B cell (primary cell): ENCODE measurements around the gene TSSK6. TPM values are rescaled to one million over a fixed set of nuclear protein-coding genes. Genes with fewer than 3 reads are reported as not detected.

Source experiments
- ATAC-seq: fragments of 200-7000 bp; cut with Tn5 transposase; one replicate; pipeline ENCODE4 v1.10.0; 2021; ENCODE audit warnings: low read depth, mild to moderate bottlenecking, moderate number of reproducible peaks, moderate library complexity
- CTCF ChIA-PET: fragments of 350-600 bp; sonication (Branson Sonifier 250); formaldehyde crosslinking; loops from one replicate; lab custom pipeline; 2021; ENCODE audit warnings: antibody characterized with exemption, inconsistent platforms; lab: Charles Lee
- POLR2A ChIA-PET: fragments of 350-600 bp; sonication (Branson Sonifier 250); formaldehyde crosslinking; loops from one replicate; lab custom pipeline; 2021; ENCODE audit warnings: antibody characterized with exemption; lab: Charles Lee
- DNase-seq: peaks from one replicate; pipeline ENCODE4 v3.0.0; 2013
- H2AFZ ChIP-seq: 2 replicates; pipeline ENCODE4 v1.6.1; 2012; ENCODE audit warnings: mild to moderate bottlenecking, low read depth, low read length; ENCODE audit not compliant: insufficient read depth, poor library complexity, severe bottlenecking
- H3K27ac ChIP-seq, 2 donors: 1 replicate in 1 of 2; 2 replicates in 1 of 2; pipeline ENCODE4 v1.5.1; 2012 to 2013; ENCODE audit warnings: low read length in 2 of 2, mild to moderate bottlenecking in 2 of 2, moderate library complexity in 1 of 2
- H3K27me3 ChIP-seq, 4 experiments: fragments of 200-600 bp in 1 of 4; sonication (generic) in 1 of 4; replicated peaks in 1 of 4; 1 replicate in 2 of 4; 2 replicates in 2 of 4; pipeline versions ENCODE4 v1.6.1 to v1.7.0; 2013 to 2016; ENCODE audit warnings: low read length in 3 of 4, mild to moderate bottlenecking in 2 of 4, mixed read lengths in 1 of 4, moderate library complexity in 1 of 4; ENCODE audit not compliant: insufficient read depth in 4 of 4, control insufficient read depth in 3 of 4; ENCODE audit errors: control extremely low read depth in 1 of 4
- H3K36me3 ChIP-seq, 2 experiments: replicated peaks in 1 of 2; 1 replicate in 1 of 2; 2 replicates in 1 of 2; pipeline versions ENCODE4 v1.6.1 to v1.7.1; 2013; ENCODE audit warnings: low read length in 1 of 2; ENCODE audit not compliant: insufficient read depth in 2 of 2, control insufficient read depth in 1 of 2; ENCODE audit errors: control extremely low read depth in 1 of 2, extremely low read depth in 1 of 2
- H3K4me1 ChIP-seq, 2 donors: fragments of 200-600 bp in 1 of 2; sonication (generic) in 1 of 2; 1 replicate in 1 of 2; 2 replicates in 1 of 2; pipeline versions ENCODE4 v1.5.1 to v1.6.1; 2013 to 2017; ENCODE audit warnings: low read length in 2 of 2; ENCODE audit not compliant: control insufficient read depth in 2 of 2, insufficient read depth in 2 of 2
- H3K4me2 ChIP-seq: replicated peaks from 2 replicates; pipeline ENCODE3; 2012; ENCODE audit warnings: mild to moderate bottlenecking, low read depth, low read length; ENCODE audit not compliant: poor library complexity, severe bottlenecking
- H3K4me3 ChIP-seq, 5 experiments: fragments of 200-600 bp in 1 of 5; sonication (generic) in 1 of 5; 1 replicate in 3 of 5; 2 replicates in 2 of 5; pipeline versions ENCODE4 v1.5.1 to v1.7.0; 2011 to 2016; ENCODE audit warnings: low read length in 4 of 5, mild to moderate bottlenecking in 4 of 5, low read depth in 2 of 5, control low read depth in 1 of 5, moderate library complexity in 1 of 5; ENCODE audit not compliant: insufficient read depth in 1 of 5; ENCODE audit errors: control extremely low read depth in 1 of 5, extremely low read depth in 1 of 5
- H3K79me2 ChIP-seq: fragments of 200-600 bp; sonication (generic); one replicate; pipeline ENCODE4 v1.6.0; 2016; ENCODE audit warnings: low read length; ENCODE audit not compliant: control insufficient read depth, insufficient read depth
- H3K9ac ChIP-seq: fragments of 200-600 bp; sonication (generic); 2 replicates; pipeline ENCODE4 v1.6.1; 2017; ENCODE audit warnings: mild to moderate bottlenecking, low read length, moderate library complexity
- H3K9me3 ChIP-seq, 3 donors: one replicate each; pipeline versions ENCODE4 v1.6.1 to v1.7.1; 2013; ENCODE audit warnings: low read length in 2 of 3; ENCODE audit not compliant: control insufficient read depth in 2 of 3, insufficient read depth in 1 of 3; ENCODE audit errors: control extremely low read depth in 1 of 3
- H4K20me1 ChIP-seq: 2 replicates; pipeline ENCODE4 v1.6.0; 2012; ENCODE audit warnings: mild to moderate bottlenecking, low read length; ENCODE audit not compliant: insufficient read depth, control insufficient read depth, poor library complexity, severe bottlenecking
- H3K27ac Mint-ChIP-seq: one replicate; pipeline ENCODE4 v1.8.0; 2021; ENCODE audit warnings: mixed read lengths
- H3K27me3 Mint-ChIP-seq: one replicate; pipeline ENCODE4 v1.8.0; 2021; ENCODE audit warnings: mixed read lengths
- H3K4me1 Mint-ChIP-seq: one replicate; pipeline ENCODE4 v1.8.0; 2021; ENCODE audit warnings: mixed read lengths
- H3K4me3 Mint-ChIP-seq: one replicate; pipeline ENCODE4 v1.8.0; 2021; ENCODE audit warnings: mixed read lengths
- H3K9me3 Mint-ChIP-seq: one replicate; pipeline ENCODE4 v1.8.0; 2022; ENCODE audit warnings: mixed read lengths; ENCODE audit not compliant: insufficient read depth
- CTCF ChIP-seq: fragments of 200-600 bp; IDR thresholded peaks from one replicate; pipeline ENCODE4 v1.8.0; 2022; ENCODE audit warnings: antibody characterized with exemption, mild to moderate bottlenecking
- EZH2 ChIP-seq: IDR thresholded peaks from 2 replicates; pipeline ENCODE4 v1.6.1; 2012; ENCODE audit warnings: borderline replicate concordance, low read depth, mild to moderate bottlenecking, moderate library complexity, low read length; ENCODE audit not compliant: insufficient read depth, poor library complexity, severe bottlenecking
- WGBS: methylation state at CpG from one replicate; pipeline ENCODE4 v1.1.5; 2013; ENCODE audit warnings: missing lambda C conversion rate; ENCODE audit not compliant: insufficient coverage; 5-methylcytosine and 5-hydroxymethylcytosine counted together
- intact Hi-C: fragments of 100-400 bp; cut with micrococcal nuclease; formaldehyde crosslinking; loops from one replicate; pipeline ENCODE4 v1.10.0; 2022
- polyA plus RNA-seq: library from polyadenylated mRNA; depleted of rRNA; stranded (reverse); fragments of >200 nt; gene quantifications from 2 replicates; pipeline ENCODE4 v1.2.3, GENCODE V29; 2012
- total RNA-seq, 2 donors: library from RNA; stranded (reverse); fragments of 120-200 nt in 1 of 2; gene quantifications; 1 replicate in 1 of 2; 2 replicates in 1 of 2; pipeline versions ENCODE4 v1.2.3 to v1.2.4, GENCODE V29; 2013 to 2022

TSSK6 gene
- total and polyA plus RNA-seq, 2 donors (not counting 1 experiment from before 2014, with no cell fraction given): 8.9 to 9.6 TPM

GRCh38 chr19:19468424-19469050 is 46.8 kb downstream of the TSSK6 start:
- Histone ChIP-seq H3K79me2 (peaks cover 100% of the 10 kb centered on the region), H3K27ac (peak overlapping the region in 1 of 2 donors; percentile 29), H3K4me2 (no peak overlapping the region), H3K4me1 (peaks cover 28 to 38% of the 10 kb centered on the region in 2 donors), H3K9ac (no peak overlapping the region), H3K27me3 (no peaks in the 10 kb centered on the region), H3K4me3 (no peak overlapping the region), H4K20me1 (peaks cover 31% of the 10 kb centered on the region), H2AFZ (no peak overlapping the region), H3K36me3 (peaks cover 5 to 41% of the 10 kb centered on the region in 2 experiments), H3K9me3 (peaks cover 2 to 40% (median 24%) of the 10 kb centered on the region in 3 donors)
- intact Hi-C loops: no loop called here
- ATAC-seq: no peak
- TF ChIP-seq CTCF: no peak
- TF ChIP-seq EZH2: no peak
- no peak overlapping the region for H3K27ac Mint-ChIP-seq
- 100% methylated on average over 1 of the region's 2 CpGs for WGBS
- peaks cover 5% of the 10 kb centered on the region for H3K9me3 Mint-ChIP-seq
- H3K4me1 Mint-ChIP-seq: peaks cover 45% of the 10 kb centered on the region
- DNase-seq: no peak
- CTCF ChIA-PET: interaction anchor here (1.2 kb wide), 1 partner anchor 22 kb away, joined by 5 read pairs; no protein-coding TSS in a partner anchor
- no peaks in the 10 kb centered on the region for H3K27me3 Mint-ChIP-seq
- POLR2A ChIA-PET: interaction anchor here (1.2 kb wide), 1 partner anchor 63 kb away, joined by 3 read pairs; the partner anchor contains the start of gene GATAD2A
- no peak overlapping the region for H3K4me3 Mint-ChIP-seq

GRCh38 chr19:19466201-19466600 is 49.1 kb downstream of the TSSK6 start:
- H3K4me3 ChIP-seq: no peak overlapping the region
- peaks cover 5% of the 10 kb centered on the region for H3K9me3 Mint-ChIP-seq
- peaks cover 46% of the 10 kb centered on the region for H4K20me1 ChIP-seq
- H2AFZ ChIP-seq: no peak overlapping the region
- H3K4me3 Mint-ChIP-seq: no peak overlapping the region
- peaks cover 100% of the 10 kb centered on the region for H3K79me2 ChIP-seq
- no peaks in the 10 kb centered on the region for H3K27me3 Mint-ChIP-seq
- TF ChIP-seq EZH2 (no peak), CTCF (no peak)
- peaks cover 45% of the 10 kb centered on the region for H3K4me1 Mint-ChIP-seq
- H3K27ac ChIP-seq: no peak overlapping the region
- H3K9me3 ChIP-seq: peaks cover 2 to 40% (median 24%) of the 10 kb centered on the region in 3 donors
- H3K36me3 ChIP-seq: peaks cover 5 to 41% of the 10 kb centered on the region in 2 experiments
- H3K9ac ChIP-seq: no peak overlapping the region
- no peak overlapping the region for H3K4me2 ChIP-seq
- DNase-seq (no peak), ATAC-seq (no peak)
- peaks cover 30 to 38% of the 10 kb centered on the region in 2 donors for H3K4me1 ChIP-seq
- no peak overlapping the region for H3K27ac Mint-ChIP-seq
- no peaks in the 10 kb centered on the region for H3K27me3 ChIP-seq
- intact Hi-C loops: no loop called here
- WGBS: 97% methylated on average over 6 of the region's 6 CpGs
- ChIA-PET POLR2A (no interaction called here), CTCF (no interaction called here)
